HepG2 (cell line): ENCODE results near the gene TJP2. TPM values are rescaled to one million over a fixed set of nuclear protein-coding genes. Genes with fewer than 3 reads are reported as not detected.

Experiments used
- ATAC-seq: fragments of 200-7000 bp; cut with Tn5 transposase; 3 replicates; pipeline ENCODE4 v1.9.1; 2020; ENCODE audit warnings: mild to moderate bottlenecking, moderate library complexity
- BruUV-seq: library from RNA; stranded (reverse); fragments of 400-500 nt; replicated peaks from 2 replicates; lab custom pipeline; 2021; lab: Mats Ljungman, UMichigan
- CTCF ChIA-PET: fragments of 300-600 bp; formaldehyde crosslinking; extraction: SDS; loops from one replicate; lab custom pipeline; 2021; ENCODE audit warnings: low total read pairs, inconsistent platforms, low intra/inter-chr PET ratio; lab: Yijun Ruan, JAX
- POLR2A ChIA-PET: fragments of 350-600 bp; sonication (Branson Sonifier 250); formaldehyde crosslinking; loops from one replicate; lab custom pipeline; 2020; ENCODE audit warnings: antibody characterized with exemption, inconsistent platforms; lab: Yijun Ruan, JAX
- DNase-seq: peaks from one replicate; pipeline ENCODE4 v3.0.0-alpha.2; 2015; ENCODE audit warnings: low spot score
- FAIRE-seq: peaks from 3 replicates; lab custom pipeline; 2011; peaks lifted over from hg19 to GRCh38; lab: Jason Lieb, UNC
- H2AFZ ChIP-seq: one replicate; pipeline ENCODE4 v1.6.1; 2011; ENCODE audit warnings: low read length, inconsistent platforms
- H3K27ac ChIP-seq: fragments of 300-600 bp; 3 replicates; pipeline ENCODE4 v1.8.0; 2011; ENCODE audit warnings: mixed run types, mild to moderate bottlenecking, mixed read lengths, low read length, inconsistent platforms; ENCODE audit not compliant: insufficient read depth; ENCODE audit errors: extremely low read length
- H3K27me3 ChIP-seq, 2 experiments: fragments of 200-600 bp in 1 of 2; 2 replicates in 1 of 2; 3 replicates in 1 of 2; pipeline versions ENCODE4 v1.6.0 to v1.8.0; 2011; ENCODE audit warnings: low read length in 2 of 2, mild to moderate bottlenecking in 2 of 2, moderate library complexity in 2 of 2, inconsistent platforms in 1 of 2; ENCODE audit not compliant: insufficient read depth in 2 of 2, control insufficient read depth in 1 of 2
- H3K36me3 ChIP-seq, 2 experiments: fragments of 200-600 bp in 1 of 2; replicated peaks in 1 of 2; 2 replicates in 1 of 2; 3 replicates in 1 of 2; pipeline versions ENCODE4 v1.5.1 to v1.8.0; 2011; ENCODE audit warnings: low read length in 2 of 2, inconsistent platforms in 1 of 2; ENCODE audit not compliant: insufficient read depth in 2 of 2, control insufficient read depth in 1 of 2
- H3K4me1 ChIP-seq: 2 replicates; pipeline ENCODE4 v1.5.1; 2012; ENCODE audit warnings: low read length, inconsistent platforms; ENCODE audit not compliant: insufficient read depth
- H3K4me2 ChIP-seq: 2 replicates; pipeline ENCODE4 v1.6.0; 2011; ENCODE audit warnings: low read depth, low read length, inconsistent platforms
- H3K4me3 ChIP-seq, 3 experiments: fragments of 200-600 bp in 1 of 3; sonication (generic), shearing (Covaris generic) in 1 of 3; replicated peaks in 1 of 3; 2 replicates each; pipeline ENCODE4 v1.5.1; 2011 to 2016; ENCODE audit warnings: low read length in 3 of 3, inconsistent platforms in 2 of 3, low read depth in 2 of 3, mild to moderate bottlenecking in 2 of 3, control low read depth in 1 of 3, mixed read lengths in 1 of 3; ENCODE audit not compliant: insufficient read depth in 1 of 3
- H3K79me2 ChIP-seq: one replicate; pipeline ENCODE4 v1.6.1; 2011; ENCODE audit warnings: low read length, inconsistent platforms; ENCODE audit not compliant: insufficient read depth
- H3K9ac ChIP-seq: 2 replicates; pipeline ENCODE4 v1.6.0; 2011; ENCODE audit warnings: mild to moderate bottlenecking, low read depth, low read length, inconsistent platforms; ENCODE audit not compliant: insufficient read depth
- H3K9me3 ChIP-seq: 2 replicates; pipeline ENCODE4 v1.5.1; 2012; ENCODE audit warnings: mild to moderate bottlenecking, low read length
- H4K20me1 ChIP-seq: 2 replicates; pipeline ENCODE4 v1.6.0; 2011; ENCODE audit warnings: inconsistent platforms, mild to moderate bottlenecking, low read length, moderate library complexity; ENCODE audit not compliant: insufficient read depth
- ATF5 ChIP-seq: sonication (generic); formaldehyde crosslinking; IDR thresholded peaks from 2 replicates; pipeline ENCODE4 v1.4.0; 2020; ENCODE audit warnings: mild to moderate bottlenecking, low read depth, missing genetic modification reagents
- CAMTA2 ChIP-seq: sonication (generic); formaldehyde crosslinking; IDR thresholded peaks from 2 replicates; pipeline ENCODE4 v1.4.0; 2020; ENCODE audit warnings: mild to moderate bottlenecking, missing genetic modification reagents, borderline replicate concordance
- DMAP1 ChIP-seq: IDR thresholded peaks from 2 replicates; pipeline ENCODE4 v1.6.1; 2016
- HNRNPK ChIP-seq: fragments of 200-400 bp; formaldehyde crosslinking; IDR thresholded peaks from 2 replicates; pipeline ENCODE4 v1.6.1; 2018; ENCODE audit warnings: low read length, low read depth, moderate library complexity, mild to moderate bottlenecking; ENCODE audit not compliant: poor library complexity, severe bottlenecking
- HNRNPL ChIP-seq: fragments of 200-400 bp; formaldehyde crosslinking; IDR thresholded peaks from 2 replicates; pipeline ENCODE4 v1.6.1; 2017; ENCODE audit warnings: mild to moderate bottlenecking, low read depth, low read length
- HNRNPUL1 ChIP-seq: fragments of 200-400 bp; formaldehyde crosslinking; IDR thresholded peaks from 2 replicates; pipeline ENCODE4 v1.6.1; 2017; ENCODE audit warnings: low read depth, mild to moderate bottlenecking, low read length, moderate library complexity
- PHF8 ChIP-seq: sonication (generic); formaldehyde crosslinking; IDR thresholded peaks from 2 replicates; pipeline ENCODE4 v1.5.0; 2020; ENCODE audit warnings: missing genetic modification reagents
- RARA ChIP-seq: IDR thresholded peaks from 2 replicates; pipeline ENCODE4 v1.6.1; 2016; ENCODE audit warnings: missing genetic modification reagents, missing compliant biosample characterization
- TOPORS ChIP-seq: sonication (generic); formaldehyde crosslinking; IDR thresholded peaks from 2 replicates; pipeline ENCODE4 v1.8.0; 2023; ENCODE audit warnings: mild to moderate bottlenecking, missing genetic modification reagents
- ZFP37 ChIP-seq: sonication (generic); formaldehyde crosslinking; IDR thresholded peaks from 2 replicates; pipeline ENCODE4 v1.4.0; 2020; ENCODE audit warnings: missing genetic modification reagents, borderline replicate concordance
- ZFY ChIP-seq: sonication (generic); formaldehyde crosslinking; IDR thresholded peaks from 2 replicates; pipeline ENCODE4 v1.4.0; 2020; ENCODE audit warnings: missing genetic modification reagents
- ZNF17 ChIP-seq: sonication (generic); formaldehyde crosslinking; IDR thresholded peaks from 2 replicates; pipeline ENCODE4 v1.5.0; 2020; ENCODE audit warnings: mild to moderate bottlenecking, missing genetic modification reagents
- ZNF432 ChIP-seq: sonication (generic); formaldehyde crosslinking; IDR thresholded peaks from 2 replicates; pipeline ENCODE4 v1.5.0; 2020; ENCODE audit warnings: missing genetic modification reagents, mild to moderate bottlenecking, borderline replicate concordance
- ZNF644 ChIP-seq: IDR thresholded peaks from 2 replicates; pipeline ENCODE4 v1.6.1; 2016; ENCODE audit warnings: low read depth
- ZNF660 ChIP-seq: sonication (generic); formaldehyde crosslinking; IDR thresholded peaks from 2 replicates; pipeline ENCODE4 v1.5.1; 2020; ENCODE audit warnings: mild to moderate bottlenecking, low read depth, missing genetic modification reagents, borderline replicate concordance
- ZSCAN5A ChIP-seq: sonication (generic); formaldehyde crosslinking; IDR thresholded peaks from 2 replicates; pipeline ENCODE4 v1.8.0; 2022; ENCODE audit warnings: mild to moderate bottlenecking, missing genetic modification reagents, borderline replicate concordance
- WGBS: methylation state at CpG from one replicate; pipeline ENCODE4 v1.1.6; 2017; ENCODE audit warnings: low lambda C conversion rate; 5-methylcytosine and 5-hydroxymethylcytosine counted together
- in situ Hi-C: cut with HindIII; loops from 2 replicates; pipeline ENCODE4 v1.10.0; 2017; ENCODE audit warnings: low pct_unique_long_range_greater_than_20kb; ENCODE audit not compliant: extremely low pct_ligation_motif_present
- intact Hi-C: fragments of 100-400 bp; cut with micrococcal nuclease; formaldehyde crosslinking; loops from one replicate; pipeline ENCODE4 v1.10.0; 2022; ENCODE audit not compliant: unreplicated experiment
- polyA plus RNA-seq, 8 experiments: library from polyadenylated mRNA; depleted of rRNA in 3 of 8; stranded (reverse) in 7 of 8; unstranded in 1 of 8; fragments of >200 nt; fragmentation: Illumina TruSeq in 4 of 8; extraction: Trizol in 4 of 8; gene quantifications; 2 replicates each; pipeline versions ENCODE4 v1.2.1 to v1.2.3, GENCODE V29; 2011 to 2016; ENCODE audit warnings: low read depth in 4 of 8, missing spikeins in 1 of 8, mixed read lengths in 1 of 8; ENCODE audit not compliant: insufficient read depth in 1 of 8
- total RNA-seq, 5 experiments: library from RNA; depleted of rRNA; stranded (reverse); fragments of >200 nt; fragmentation: Illumina TruSeq; extraction: Trizol; gene quantifications; 2 replicates each; pipeline ENCODE4 v1.2.3, GENCODE V29; 2016; ENCODE audit warnings: low read depth in 1 of 5
- TF ChIP-seq, protein P1 (sequence below): IDR thresholded peaks from 2 replicates; pipeline ENCODE4 v1.6.1; 2016; ENCODE audit warnings: low read depth, missing genetic modification reagents, missing compliant biosample characterization

TJP2 gene
- total and polyA plus RNA-seq, 2 of the 13 experiments (the other 11 are each of a cell fraction or from before 2014, with no cell fraction given), result 109 to 110 TPM

GRCh38 chr9:69171049-69171448 is 3.0 kb upstream of the TJP2 start:
- no peak for TF ChIP-seq HNRNPK
- TF ChIP-seq ZFP37, result no peak
- no peak for TF ChIP-seq ZNF17 (CRISPR knock-in tag)
- no peak for TF ChIP-seq HNRNPUL1
- TF ChIP-seq ZSCAN5A (CRISPR knock-in tag), result no peak
- TF ChIP-seq ZNF432 (CRISPR knock-in tag), result no peak
- no peak for TF ChIP-seq ZFY (CRISPR knock-in tag)
- no peak for TF ChIP-seq TOPORS
- no peak for TF ChIP-seq HNRNPL
- no peak for TF ChIP-seq ZNF644 (CRISPR knock-in tag)
- TF ChIP-seq PHF8 (CRISPR knock-in tag), result no peak
- TF ChIP-seq ATF5, result no peak
- no peak for TF ChIP-seq ZNF660 (CRISPR knock-in tag)
- no peak for TF ChIP-seq DMAP1 (CRISPR knock-in tag)
- TF ChIP-seq, protein P1, sequence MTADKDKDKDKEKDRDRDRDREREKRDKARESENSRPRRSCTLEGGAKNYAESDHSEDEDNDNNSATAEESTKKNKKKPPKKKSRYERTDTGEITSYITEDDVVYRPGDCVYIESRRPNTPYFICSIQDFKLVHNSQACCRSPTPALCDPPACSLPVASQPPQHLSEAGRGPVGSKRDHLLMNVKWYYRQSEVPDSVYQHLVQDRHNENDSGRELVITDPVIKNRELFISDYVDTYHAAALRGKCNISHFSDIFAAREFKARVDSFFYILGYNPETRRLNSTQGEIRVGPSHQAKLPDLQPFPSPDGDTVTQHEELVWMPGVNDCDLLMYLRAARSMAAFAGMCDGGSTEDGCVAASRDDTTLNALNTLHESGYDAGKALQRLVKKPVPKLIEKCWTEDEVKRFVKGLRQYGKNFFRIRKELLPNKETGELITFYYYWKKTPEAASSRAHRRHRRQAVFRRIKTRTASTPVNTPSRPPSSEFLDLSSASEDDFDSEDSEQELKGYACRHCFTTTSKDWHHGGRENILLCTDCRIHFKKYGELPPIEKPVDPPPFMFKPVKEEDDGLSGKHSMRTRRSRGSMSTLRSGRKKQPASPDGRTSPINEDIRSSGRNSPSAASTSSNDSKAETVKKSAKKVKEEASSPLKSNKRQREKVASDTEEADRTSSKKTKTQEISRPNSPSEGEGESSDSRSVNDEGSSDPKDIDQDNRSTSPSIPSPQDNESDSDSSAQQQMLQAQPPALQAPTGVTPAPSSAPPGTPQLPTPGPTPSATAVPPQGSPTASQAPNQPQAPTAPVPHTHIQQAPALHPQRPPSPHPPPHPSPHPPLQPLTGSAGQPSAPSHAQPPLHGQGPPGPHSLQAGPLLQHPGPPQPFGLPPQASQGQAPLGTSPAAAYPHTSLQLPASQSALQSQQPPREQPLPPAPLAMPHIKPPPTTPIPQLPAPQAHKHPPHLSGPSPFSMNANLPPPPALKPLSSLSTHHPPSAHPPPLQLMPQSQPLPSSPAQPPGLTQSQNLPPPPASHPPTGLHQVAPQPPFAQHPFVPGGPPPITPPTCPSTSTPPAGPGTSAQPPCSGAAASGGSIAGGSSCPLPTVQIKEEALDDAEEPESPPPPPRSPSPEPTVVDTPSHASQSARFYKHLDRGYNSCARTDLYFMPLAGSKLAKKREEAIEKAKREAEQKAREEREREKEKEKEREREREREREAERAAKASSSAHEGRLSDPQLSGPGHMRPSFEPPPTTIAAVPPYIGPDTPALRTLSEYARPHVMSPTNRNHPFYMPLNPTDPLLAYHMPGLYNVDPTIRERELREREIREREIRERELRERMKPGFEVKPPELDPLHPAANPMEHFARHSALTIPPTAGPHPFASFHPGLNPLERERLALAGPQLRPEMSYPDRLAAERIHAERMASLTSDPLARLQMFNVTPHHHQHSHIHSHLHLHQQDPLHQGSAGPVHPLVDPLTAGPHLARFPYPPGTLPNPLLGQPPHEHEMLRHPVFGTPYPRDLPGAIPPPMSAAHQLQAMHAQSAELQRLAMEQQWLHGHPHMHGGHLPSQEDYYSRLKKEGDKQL (CRISPR knock-in tag), result no peak
- no peak for TF ChIP-seq RARA (CRISPR knock-in tag)
- no peak for TF ChIP-seq CAMTA2 (CRISPR knock-in tag)
- Histone ChIP-seq H3K4me2 (no peak overlapping the region), H3K4me1 (peaks cover 74% of the 10 kb centered on the region), H3K9me3 (no peaks in the 10 kb centered on the region), H3K79me2 (peaks cover 70% of the 10 kb centered on the region), H3K4me3 (no peak overlapping the region), H3K27ac (no peak overlapping the region), H4K20me1 (peaks cover 39% of the 10 kb centered on the region; the same call in 1 of the 2 replicates), H3K9ac (no peak overlapping the region), H3K36me3 (peaks cover 1 to 22% of the 10 kb centered on the region in 2 experiments; a peak in 2 of 5 replicates), H3K27me3 (no peaks in the 10 kb centered on the region), H2AFZ (no peak overlapping the region)
- DNase-seq, result no peak
- no peak for ATAC-seq
- ChIA-PET CTCF (no interaction called here), POLR2A (no interaction called here)
- no peak for FAIRE-seq
- intact Hi-C loops (loop anchor here (5.0 kb wide), 1 partner anchor 49 kb away; no protein-coding TSS in a partner anchor), in situ Hi-C loops (no loop called here)
- WGBS, result 96% methylated on average over 7 of the region's 7 CpGs
- BruUV-seq, result no TSS peak
